Adrenal gland (tissue), 5 donors: Measurements from ENCODE around the gene ADAMTS16.

Experiments used
- CTCF ChIP-seq, 6 experiments: fragments of 450-650 bp in 4 of 6; fragments of 200-600 bp in 2 of 6; sonication (generic) in 1 of 6; IDR thresholded peaks; 1 replicate in 5 of 6; 2 replicates in 1 of 6; pipeline versions ENCODE4 v1.5.1 to v1.8.0; 2016 to 2021; ENCODE audit warnings: antibody characterized with exemption in 6 of 6, mild to moderate bottlenecking in 2 of 6, moderate library complexity in 1 of 6
- POLR2A ChIP-seq, 2 donors: fragments of 450-650 bp; IDR thresholded peaks; one replicate each; pipeline ENCODE4 v1.6.1; 2017; ENCODE audit warnings: antibody characterized with exemption in 2 of 2, mild to moderate bottlenecking in 2 of 2, moderate library complexity in 1 of 2
- donor health status: DM: no; HTN: no; CAD: no.

DNA sequence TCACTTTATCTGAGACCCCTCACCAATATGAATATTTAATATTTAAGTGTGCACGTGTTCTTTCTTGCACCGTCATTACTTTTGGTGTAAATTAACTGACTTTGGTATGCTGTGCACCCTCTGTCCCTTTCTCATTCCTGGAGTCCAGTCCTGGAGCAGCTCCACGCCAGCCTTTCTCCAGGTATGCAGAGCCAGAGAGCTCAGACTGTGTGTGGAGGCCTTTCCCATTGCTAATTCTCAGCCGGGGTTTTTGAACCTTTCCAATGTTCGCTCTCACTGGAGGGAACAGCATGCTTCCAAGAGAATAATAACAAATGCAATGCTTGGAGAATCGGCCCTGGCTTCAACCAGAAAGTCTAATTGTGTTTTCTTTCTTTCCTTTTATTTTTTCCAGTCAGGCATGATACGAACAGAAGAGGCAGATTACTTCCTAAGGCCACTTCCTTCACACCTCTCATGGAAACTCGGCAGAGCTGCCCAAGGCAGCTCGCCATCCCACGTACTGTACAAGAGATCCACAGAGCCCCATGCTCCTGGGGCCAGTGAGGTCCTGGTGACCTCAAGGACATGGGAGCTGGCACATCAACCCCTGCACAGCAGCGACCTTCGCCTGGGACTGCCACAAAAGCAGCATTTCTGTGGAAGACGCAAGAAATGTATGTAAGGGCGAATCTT is 41.7 kb downstream of the ADAMTS16 start:
- no peak for TF ChIP-seq CTCF (IDR thresholded peaks at IDR 0.05)
- TF ChIP-seq POLR2A (IDR thresholded peaks at IDR 0.05), result no peak
